Heart left ventricle (tissue), 16 donors: ENCODE data around the gene CDC42. TPM values are rescaled to one million over a fixed set of nuclear protein-coding genes. Genes with fewer than 3 reads are reported as not detected.

Source experiments
- ATAC-seq, 4 donors: fragments of 200-7000 bp; cut with Tn5 transposase; one replicate each; pipeline ENCODE4 v1.9.1; 2020 to 2022; ENCODE audit warnings: moderate library complexity in 4 of 4, mild to moderate bottlenecking in 3 of 4, moderate number of reproducible peaks in 1 of 4
- DNase-seq, 5 donors: peaks; one replicate each; pipeline ENCODE4 v3.0.0-alpha.2; 2020
- H3K27ac ChIP-seq, 12 donors: fragments of 200-600 bp; sonication (generic) in 4 of 12; one replicate each; pipeline versions ENCODE4 v1.5.0 to v1.8.0; 2016 to 2022; ENCODE audit warnings: mild to moderate bottlenecking in 2 of 12
- H3K27me3 ChIP-seq, 9 donors: fragments of 200-600 bp; sonication (generic) in 2 of 9; one replicate each; pipeline versions ENCODE4 v1.5.1 to v1.8.0; 2016 to 2022; ENCODE audit warnings: mild to moderate bottlenecking in 3 of 9
- H3K36me3 ChIP-seq, 9 donors: fragments of 200-600 bp; sonication (generic) in 2 of 9; one replicate each; pipeline versions ENCODE4 v1.5.0 to v1.8.0; 2018 to 2022; ENCODE audit warnings: mild to moderate bottlenecking in 2 of 9
- H3K4me1 ChIP-seq, 12 donors: fragments of 200-600 bp; sonication (generic) in 4 of 12; one replicate each; pipeline versions ENCODE4 v1.5.0 to v1.8.0; 2016 to 2022; ENCODE audit warnings: mild to moderate bottlenecking in 3 of 12
- H3K4me3 ChIP-seq, 12 donors: fragments of 200-600 bp; sonication (generic) in 4 of 12; one replicate each; pipeline versions ENCODE4 v1.5.0 to v1.8.0; 2017 to 2022; ENCODE audit warnings: mild to moderate bottlenecking in 9 of 12, moderate library complexity in 4 of 12
- H3K9me3 ChIP-seq, 12 donors: fragments of 200-600 bp; sonication (generic) in 4 of 12; one replicate each; pipeline versions ENCODE4 v1.5.0 to v1.8.0; 2016 to 2022; ENCODE audit warnings: mild to moderate bottlenecking in 1 of 12
- POLR2A ChIP-seq, 2 donors: fragments of 450-650 bp; IDR thresholded peaks; one replicate each; pipeline ENCODE4 v1.6.1; 2017; ENCODE audit warnings: antibody characterized with exemption in 2 of 2, mild to moderate bottlenecking in 2 of 2, moderate library complexity in 2 of 2
- WGBS, 4 donors: extraction: QIAGEN DNeasy Blood & Tissue Kit in 2 of 4; methylation state at CpG; one replicate each; pipeline versions ENCODE4 v1.1.5 to v1.1.7; 2013 to 2018; 5-methylcytosine and 5-hydroxymethylcytosine counted together
- intact Hi-C, 10 donors: fragments of 100-400 bp; cut with DNase I; formaldehyde crosslinking; loops; one replicate each; pipeline versions ENCODE4 v1.11.1 to v1.14.2; 2022
- polyA plus RNA-seq, 2 donors: library from polyadenylated mRNA; stranded (reverse); fragments of 200-250 nt; gene quantifications; one replicate each; pipeline ENCODE4 v1.2.3, GENCODE V29; 2013
- total RNA-seq, 9 donors: library from RNA; depleted of rRNA in 2 of 9; stranded (reverse); fragments of >200 nt in 2 of 9; fragmentation: NEBNext Ultra II Directional in 3 of 9; extraction: Animal tissue kit (Norgen Biotek cat#: 25700) in 3 of 9; gene quantifications; one replicate each; pipeline versions ENCODE4 v1.1.0 to v1.2.4, GENCODE V29; 2016 to 2023
- TF ChIP-seq, protein P1 (sequence below), 12 donors: fragments of 200-600 bp; sonication (generic) in 4 of 12; IDR thresholded peaks; one replicate each; pipeline versions ENCODE4 v1.5.0 to v1.8.0; 2018 to 2022; ENCODE audit warnings: antibody characterized with exemption in 12 of 12, mild to moderate bottlenecking in 5 of 12
- donor health status: ischemic (EF 13 %, LVEDD 7.1; RV severe dilation, severe dysfunction).
- donor health status: healthy with polysubstance abuse.
- donor health status: DM: no; HTN: yes; CAD: no.
- donor health status: DM: no; HTN: no; CAD: no.
- donor health status: ischemic (EF 25% LVEDD 6.9; RV normal size, moderate dysfunction).
- donor health status: ischemic (EF 25% LVEDD 5.7; RV mildly dilated, moderate dysfunction).
- donor health status: healthy.
- donor health status: DM: yes; HTN: yes; CAD: no.
- donor health status: ischemic (EF 35%, LVEDD 5.7; RV mildly dilated, moderate dysfunction).
- donor health status: nonischemic (EF 11% LVEDD 7.7; RV severe dilation, severe dysfunction).
- donor health status: DM: yes; HTN: yes; CAD: no.
- donor health status: PGD.
- donor health status: ischemic (EF 29% LVEDD 5.4; RV normal size, mild dysfunction).
- donor health status: nonischemic (EF 23%, LVEDD 6.1; RV moderate dilation, normal function).

The CDC42 gene
- total and polyA plus RNA-seq, 11 donors, result 74.3 to 260 (median 184) TPM

DNA sequence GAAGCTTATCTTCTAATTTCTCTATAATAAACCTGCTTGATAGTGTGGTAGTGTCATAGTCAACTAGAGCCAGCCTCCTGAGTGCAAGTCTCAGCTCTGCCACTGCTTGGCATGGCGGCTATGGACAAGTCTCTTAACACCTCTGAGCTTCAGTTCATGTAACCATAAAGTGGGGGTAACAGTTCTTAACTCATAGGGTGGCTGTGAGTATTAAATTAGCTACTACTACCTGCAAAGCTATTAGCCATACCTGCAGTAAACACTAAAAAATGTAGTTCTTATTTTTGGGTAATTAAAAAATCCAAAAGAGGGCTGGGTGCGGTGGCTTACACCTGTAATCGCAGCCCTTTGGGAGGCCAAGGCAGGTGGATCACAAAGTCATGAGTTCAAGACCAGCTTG is 2.2 kb upstream of the CDC42 start:
- H3K4me1 ChIP-seq, result peaks cover 4 to 35% (median 16%) of the 10 kb centered on the region in 12 donors
- H3K27me3 ChIP-seq, result no peaks in the 10 kb centered on the region
- intact Hi-C loops, result no loop called here
- no peak overlapping the region for H3K4me3 ChIP-seq
- ATAC-seq (no peak), DNase-seq (no peak)
- peaks cover 0 to 6% (median 0%) of the 10 kb centered on the region in 12 donors for H3K9me3 ChIP-seq
- TF ChIP-seq, protein P1, sequence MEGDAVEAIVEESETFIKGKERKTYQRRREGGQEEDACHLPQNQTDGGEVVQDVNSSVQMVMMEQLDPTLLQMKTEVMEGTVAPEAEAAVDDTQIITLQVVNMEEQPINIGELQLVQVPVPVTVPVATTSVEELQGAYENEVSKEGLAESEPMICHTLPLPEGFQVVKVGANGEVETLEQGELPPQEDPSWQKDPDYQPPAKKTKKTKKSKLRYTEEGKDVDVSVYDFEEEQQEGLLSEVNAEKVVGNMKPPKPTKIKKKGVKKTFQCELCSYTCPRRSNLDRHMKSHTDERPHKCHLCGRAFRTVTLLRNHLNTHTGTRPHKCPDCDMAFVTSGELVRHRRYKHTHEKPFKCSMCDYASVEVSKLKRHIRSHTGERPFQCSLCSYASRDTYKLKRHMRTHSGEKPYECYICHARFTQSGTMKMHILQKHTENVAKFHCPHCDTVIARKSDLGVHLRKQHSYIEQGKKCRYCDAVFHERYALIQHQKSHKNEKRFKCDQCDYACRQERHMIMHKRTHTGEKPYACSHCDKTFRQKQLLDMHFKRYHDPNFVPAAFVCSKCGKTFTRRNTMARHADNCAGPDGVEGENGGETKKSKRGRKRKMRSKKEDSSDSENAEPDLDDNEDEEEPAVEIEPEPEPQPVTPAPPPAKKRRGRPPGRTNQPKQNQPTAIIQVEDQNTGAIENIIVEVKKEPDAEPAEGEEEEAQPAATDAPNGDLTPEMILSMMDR (IDR thresholded peaks at IDR 0.05), result no peak
- no peak for TF ChIP-seq POLR2A (IDR thresholded peaks at IDR 0.05)
- peaks cover 0 to 3% (median 0%) of the 10 kb centered on the region in 9 donors for H3K36me3 ChIP-seq
- WGBS, 4 donors, result 98 to 99% (median 98%) methylated on average over 3 of the region's 3 CpGs
- H3K27ac ChIP-seq, result no peak overlapping the region

DNA sequence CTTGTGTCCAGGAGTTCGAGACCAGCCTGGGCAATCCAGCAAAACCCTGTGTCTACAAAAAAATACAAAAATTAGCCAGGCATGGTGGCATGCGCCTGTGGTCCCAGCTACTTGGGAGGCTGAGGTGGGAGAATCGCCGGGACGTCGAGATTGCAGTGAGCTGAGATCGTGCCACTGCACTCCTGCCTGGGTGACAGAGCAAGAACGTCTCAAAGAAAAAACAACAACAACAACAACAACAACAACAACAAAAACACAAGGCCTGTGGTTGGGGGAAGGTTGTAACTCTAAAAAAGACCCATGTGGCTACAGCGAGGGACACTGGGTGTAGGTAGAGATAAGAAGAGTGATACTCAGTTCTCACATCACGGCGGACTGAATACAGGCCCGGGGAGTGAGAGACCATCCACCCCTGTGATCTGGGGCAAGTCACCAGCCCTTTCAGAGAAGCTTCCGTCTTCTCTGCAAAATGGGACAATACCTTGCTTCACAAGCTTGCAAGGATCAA is 848 bp upstream of the CDC42 start:
- 81 to 88% (median 86%) methylated on average over 13 of the region's 13 CpGs for WGBS, 4 donors
- intact Hi-C loops, result loop anchor here in 2 of 10 donors (2.0 kb wide), 1 partner anchor 27 kb away; no protein-coding TSS in a partner anchor
- Histone ChIP-seq H3K9me3 (no peaks in the 10 kb centered on the region), H3K4me3 (peak overlapping the region in 3 of 12 donors; percentile 65 to 88 (median 86)), H3K4me1 (peaks cover 8 to 49% (median 29%) of the 10 kb centered on the region in 12 donors), H3K27me3 (no peaks in the 10 kb centered on the region), H3K27ac (peak overlapping the region in 2 of 12 donors; percentile 100), H3K36me3 (peaks cover 0 to 5% (median 0%) of the 10 kb centered on the region in 9 donors)
- DNase-seq (no peak), ATAC-seq (no peak)
- no peak for TF ChIP-seq POLR2A (IDR thresholded peaks at IDR 0.05)
- TF ChIP-seq, protein P1 (IDR thresholded peaks at IDR 0.05), result no peak

DNA sequence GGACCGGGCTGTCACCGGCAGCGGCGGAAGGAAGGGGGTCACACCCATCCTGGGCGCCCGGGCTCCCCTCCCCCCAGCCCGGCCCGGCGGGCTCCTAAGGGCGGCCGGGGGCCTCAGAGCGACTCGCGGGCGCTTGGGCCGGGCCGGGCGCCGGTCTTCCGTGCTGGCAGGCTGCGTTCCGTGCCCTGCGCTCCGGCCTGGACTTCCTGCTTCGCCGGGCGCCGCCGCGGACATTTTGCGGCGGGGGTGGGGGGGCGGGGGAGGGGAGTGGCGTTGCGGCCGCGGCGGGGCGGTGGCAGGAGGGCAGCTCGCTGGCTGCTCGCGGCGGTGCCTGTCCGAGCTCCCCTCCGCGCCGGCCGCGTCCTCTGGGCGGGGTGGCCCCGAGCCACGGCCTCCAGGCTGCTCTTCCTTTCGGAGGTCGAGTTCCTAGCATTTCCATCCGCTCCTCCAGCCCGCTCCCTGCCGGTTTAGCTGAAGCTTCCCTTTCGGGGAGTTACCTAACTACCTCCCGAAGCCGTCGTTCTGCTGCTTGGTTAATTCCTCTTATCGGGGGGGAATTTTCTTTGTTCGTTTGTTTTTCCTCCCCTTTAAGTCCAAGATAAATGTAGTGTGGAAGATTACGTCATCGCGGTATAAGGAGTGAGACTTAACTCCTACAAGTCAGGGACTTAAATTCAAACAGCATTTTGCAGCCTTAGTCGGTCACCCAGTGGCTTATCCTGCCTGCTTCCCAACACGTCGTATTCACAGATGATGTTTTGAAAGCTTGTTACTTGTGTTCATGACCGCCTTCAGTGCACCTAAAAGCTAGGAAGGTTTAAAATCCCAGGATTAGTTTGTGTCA is 730 bp downstream of the CDC42 start:
- H3K27ac ChIP-seq, result peak overlapping the region; percentile 94 to 100 (median 98)
- no peaks in the 10 kb centered on the region for H3K27me3 ChIP-seq
- H3K36me3 ChIP-seq, result peaks cover 0 to 21% (median 0%) of the 10 kb centered on the region in 9 donors
- peaks cover 12 to 63% (median 43%) of the 10 kb centered on the region in 12 donors for H3K4me1 ChIP-seq
- H3K9me3 ChIP-seq, result no peaks in the 10 kb centered on the region
- peak overlapping the region; percentile 57 to 98 (median 78) for H3K4me3 ChIP-seq
- TF ChIP-seq, protein P1 (IDR thresholded peaks at IDR 0.05), result peak in 1 of 12 donors; percentile 20
- TF ChIP-seq POLR2A (IDR thresholded peaks at IDR 0.05), result no peak
- ATAC-seq (peak; percentile 19 to 75 (median 66)), DNase-seq (peak; percentile 67 to 83 (median 70))
- intact Hi-C loops, result loop anchor here in 2 of 10 donors (2.0 kb wide), 1 partner anchor 28 kb away; no protein-coding TSS in a partner anchor
- WGBS, 4 donors, result 0 to 1% (median 1%) methylated on average over 30 to 70 of the region's 70 CpGs
